GM21526 (cell line): ENCODE measurements around the gene HNRNPA1.
"Not testable (repeated sequence)": the region's sequence is repeated elsewhere in the genome, so short reads cannot be mapped to it uniquely, and the experiment has no call there.

Experiments
- ATAC-seq: cut with Tn5 transposase; IDR thresholded peaks from one replicate; pipeline ENCODE4 v1.9.1; 2021; ENCODE audit warnings: moderate library complexity; ENCODE audit not compliant: unreplicated experiment, low FRiP score

Gene HNRNPA1

DNA sequence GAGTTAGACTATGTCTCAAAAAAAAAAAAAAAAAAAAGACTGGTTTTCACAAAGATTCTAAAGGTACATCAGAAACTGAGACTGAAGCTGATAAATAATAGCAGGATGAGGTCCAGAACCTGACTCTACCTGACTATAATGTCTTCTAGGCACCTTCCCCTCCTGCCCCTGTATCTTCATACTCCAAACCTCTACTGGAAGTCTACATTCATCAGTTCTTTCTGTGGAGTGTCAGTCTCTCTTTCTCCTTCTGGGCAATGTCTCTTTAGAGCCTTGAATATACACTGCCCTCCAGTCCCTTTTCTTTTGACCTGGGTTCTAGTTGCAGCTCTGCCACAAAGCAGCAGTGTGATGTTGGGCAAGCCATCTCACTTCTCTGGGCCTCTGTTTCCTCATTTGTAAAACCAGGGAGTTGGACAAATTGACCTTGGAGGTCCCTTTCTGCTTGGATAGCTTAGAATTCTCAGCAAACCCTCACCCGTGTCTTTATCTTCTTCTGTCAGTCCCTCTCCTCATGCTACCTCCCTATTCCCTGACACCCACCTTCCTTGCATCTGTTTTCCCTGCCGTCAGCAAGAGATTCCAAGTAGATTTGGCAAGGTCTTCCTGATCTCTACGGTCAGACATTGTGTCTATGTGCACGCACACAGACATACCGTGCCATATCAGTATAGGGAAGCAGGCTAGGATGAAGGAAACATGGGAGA is 16.0 kb downstream of the HNRNPA1 start:
- ATAC-seq: no peak

DNA sequence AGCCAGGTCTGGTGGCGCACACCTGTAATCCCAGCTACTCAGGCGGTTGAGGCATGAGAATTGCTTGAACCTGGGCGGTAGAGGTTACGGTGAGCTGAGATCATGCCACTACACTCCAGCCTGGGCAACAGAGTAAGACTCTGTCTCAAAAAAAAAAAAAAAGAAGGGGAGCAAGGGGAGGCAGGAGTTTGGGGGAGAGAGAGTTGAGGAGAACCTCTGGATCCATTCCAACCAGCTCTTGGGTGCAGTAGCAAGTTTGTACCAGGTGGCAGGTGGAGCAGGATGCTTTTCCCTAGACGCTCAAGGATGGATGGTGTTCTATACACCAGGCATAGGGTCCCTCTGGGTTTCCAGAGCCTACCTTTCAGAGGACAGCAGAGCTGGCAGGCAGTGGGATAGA is 18.4 kb downstream of the HNRNPA1 start:
- ATAC-seq: no peak

DNA sequence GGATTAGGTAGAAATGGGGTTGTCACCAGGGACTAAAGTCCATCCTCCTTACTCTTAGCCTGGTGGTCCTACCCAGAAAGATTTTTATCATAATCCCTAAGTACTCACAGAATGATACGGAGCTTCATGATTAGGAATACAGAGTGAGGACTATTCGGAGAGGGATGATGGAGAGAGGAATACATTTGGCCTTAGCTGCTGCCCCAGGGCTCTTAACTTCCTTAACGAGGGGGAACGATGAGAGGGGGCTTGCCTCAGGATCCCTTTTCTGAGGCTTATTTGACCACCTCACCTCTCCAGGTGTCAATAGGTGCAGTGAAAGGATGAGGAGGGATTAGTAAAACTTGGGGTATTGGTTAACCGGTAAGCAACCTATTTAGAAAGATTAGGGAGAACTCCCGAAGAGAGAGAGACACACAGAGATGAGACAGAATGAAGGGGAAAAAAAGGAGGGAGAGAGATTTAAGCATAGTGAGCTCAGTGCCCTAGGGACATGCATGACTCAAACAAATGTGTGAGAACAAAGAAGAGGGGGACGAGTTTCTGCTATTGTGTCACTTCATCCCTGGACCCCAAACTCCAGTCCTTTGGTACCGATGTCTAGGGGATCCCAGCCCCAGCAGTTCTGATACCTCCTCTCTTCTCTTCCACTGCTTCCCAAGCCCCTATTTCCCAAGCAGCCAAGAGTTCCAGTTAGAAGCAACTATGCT is 19.1 kb downstream of the HNRNPA1 start:
- no peak for ATAC-seq

DNA sequence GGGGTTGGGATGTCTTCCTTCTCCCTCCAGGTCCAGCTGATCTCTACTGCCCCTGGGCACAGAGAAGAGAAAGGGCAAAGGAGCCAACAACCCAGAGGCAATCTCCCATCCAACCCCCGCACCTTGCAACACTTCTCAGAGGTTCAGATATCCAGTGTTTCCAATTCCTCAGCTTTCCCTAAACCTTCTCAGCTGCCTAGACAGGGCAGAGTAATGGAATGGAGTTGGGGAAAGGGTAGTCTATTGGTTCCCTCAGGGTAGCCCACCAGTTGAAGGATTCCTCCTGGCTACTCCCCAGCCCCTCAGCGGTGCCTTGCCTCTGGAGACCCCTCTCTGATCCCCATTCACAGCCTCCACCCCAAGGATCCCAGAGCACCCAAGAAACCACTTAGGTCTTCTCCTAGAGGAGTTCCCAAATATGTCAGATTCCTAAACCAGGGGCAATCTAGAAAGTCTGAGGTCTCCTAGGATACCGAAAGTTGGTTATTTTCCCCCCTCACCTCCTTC is 19.8 kb downstream of the HNRNPA1 start:
- no peak for ATAC-seq

DNA sequence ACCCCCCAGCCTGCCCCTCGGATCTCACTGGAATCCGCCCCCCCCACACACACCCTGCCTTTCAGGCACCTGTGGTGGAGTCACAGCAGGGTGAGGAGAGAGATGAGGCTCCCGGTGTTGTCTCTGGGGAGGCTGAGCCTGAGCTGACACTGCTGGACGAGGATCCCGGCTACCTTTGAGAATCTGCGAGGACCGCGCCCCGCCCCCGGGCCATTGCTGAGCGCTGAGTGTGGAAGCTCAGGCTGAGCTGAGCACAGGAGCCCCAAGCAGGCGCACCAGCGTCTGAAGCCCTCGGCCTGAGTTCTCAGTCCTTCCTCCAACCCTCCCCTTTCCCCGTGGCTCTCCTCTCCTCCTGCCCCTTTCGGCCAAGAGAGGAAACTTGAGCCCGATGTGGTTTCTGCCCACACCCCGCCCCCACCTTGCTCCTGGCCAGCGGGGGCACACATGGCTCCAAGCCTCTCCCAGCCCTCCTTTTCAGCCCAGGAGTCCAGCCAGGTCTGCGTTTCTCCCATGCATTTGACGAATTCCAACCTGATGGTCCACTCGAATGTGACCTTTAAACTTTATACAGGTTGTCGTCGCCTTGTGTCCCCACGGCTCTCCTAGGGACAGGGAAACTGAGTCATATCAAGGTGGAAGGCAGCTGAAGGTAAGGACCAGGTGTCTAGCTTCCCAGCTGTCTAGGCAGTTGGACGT is 20.4 kb downstream of the HNRNPA1 start, which contains the start of gene NFE2:
NFE2 (minus strand) TSS at position 284 of the 696 bp plus-strand sequence. CDS start 5,767 bp downstream, outside the sequence.
- ATAC-seq: no peak

DNA sequence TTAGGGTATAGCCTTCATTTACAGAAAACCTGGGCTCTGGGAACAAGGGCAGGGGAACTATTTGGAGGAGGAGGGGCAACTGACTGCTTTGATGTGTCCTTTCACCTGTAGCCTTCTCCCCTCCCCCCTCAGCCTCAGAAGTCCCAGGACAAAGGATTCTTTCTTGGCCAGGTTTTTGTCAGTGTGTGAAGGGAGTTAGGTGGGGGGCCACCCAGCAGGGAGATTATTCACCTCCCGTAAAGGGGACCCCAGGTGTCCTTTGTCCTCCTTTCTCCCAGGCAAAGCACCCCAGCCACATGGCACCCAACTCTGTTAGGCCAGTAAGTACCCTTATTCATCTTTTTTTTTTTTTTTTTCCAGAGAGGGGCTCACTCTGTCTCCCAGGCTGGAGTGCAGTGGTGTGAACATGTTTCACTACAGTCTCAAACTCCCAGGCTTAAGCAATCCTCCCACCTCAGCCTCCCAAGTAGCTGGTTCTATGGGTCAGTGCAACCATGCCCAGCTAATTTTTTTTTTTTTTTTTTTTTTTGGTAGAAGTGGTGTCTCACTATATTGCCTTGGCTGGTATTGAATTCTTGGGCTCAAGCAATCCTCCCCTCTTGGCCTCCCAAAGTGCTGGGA is 21.0 kb downstream of the HNRNPA1 start:
- no peak for ATAC-seq

DNA sequence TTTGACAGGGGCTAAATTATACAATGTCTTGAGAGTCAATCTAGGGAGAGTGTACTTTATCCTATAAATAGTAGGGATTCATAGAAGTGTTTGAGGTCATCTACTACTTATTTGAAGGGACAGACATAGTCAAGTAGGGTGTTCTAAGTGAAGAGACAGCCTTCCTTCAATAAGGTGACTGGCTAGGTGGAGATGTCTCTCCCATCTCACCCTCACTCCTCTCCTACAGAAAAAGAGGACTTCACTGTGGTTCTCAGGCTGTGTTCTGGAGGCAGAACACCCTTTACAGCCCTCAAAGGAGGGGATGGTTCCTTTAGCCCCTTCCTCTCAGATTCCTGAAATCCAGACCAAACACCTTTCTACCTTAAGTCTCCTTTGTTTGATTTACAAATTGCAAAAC is 23.1 kb downstream of the HNRNPA1 start:
- ATAC-seq: no peak

DNA sequence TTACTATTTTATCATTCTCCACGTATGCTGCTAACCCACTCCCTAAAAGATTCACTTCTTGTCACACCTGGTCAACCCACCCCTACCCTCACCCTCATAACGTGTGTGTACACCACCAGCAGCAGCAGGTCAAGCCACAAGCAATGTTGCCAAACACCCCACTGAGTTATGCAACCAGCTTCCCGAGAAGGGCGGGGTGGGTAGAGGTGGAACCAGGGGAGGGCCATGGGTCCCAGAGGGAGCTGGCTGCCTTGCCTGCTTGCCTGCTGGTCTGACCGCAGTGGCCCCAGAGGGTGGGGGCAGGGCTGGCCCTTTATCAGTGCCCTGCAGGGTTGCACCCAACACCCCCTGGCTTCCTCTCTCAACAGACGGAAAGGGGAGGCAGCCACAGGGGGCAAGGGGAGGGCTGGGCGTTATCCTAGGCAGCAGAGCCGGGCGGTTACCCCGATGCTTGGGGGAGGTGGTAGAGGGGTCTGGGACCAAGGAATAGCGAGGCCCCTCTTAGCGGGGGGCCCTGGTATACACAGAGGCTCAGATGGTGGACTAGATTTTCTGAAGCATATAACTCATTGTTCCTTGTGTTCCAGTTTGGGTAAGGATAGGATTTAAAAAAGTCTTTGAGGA is 23.8 kb downstream of the HNRNPA1 start:
- ATAC-seq: no peak

DNA sequence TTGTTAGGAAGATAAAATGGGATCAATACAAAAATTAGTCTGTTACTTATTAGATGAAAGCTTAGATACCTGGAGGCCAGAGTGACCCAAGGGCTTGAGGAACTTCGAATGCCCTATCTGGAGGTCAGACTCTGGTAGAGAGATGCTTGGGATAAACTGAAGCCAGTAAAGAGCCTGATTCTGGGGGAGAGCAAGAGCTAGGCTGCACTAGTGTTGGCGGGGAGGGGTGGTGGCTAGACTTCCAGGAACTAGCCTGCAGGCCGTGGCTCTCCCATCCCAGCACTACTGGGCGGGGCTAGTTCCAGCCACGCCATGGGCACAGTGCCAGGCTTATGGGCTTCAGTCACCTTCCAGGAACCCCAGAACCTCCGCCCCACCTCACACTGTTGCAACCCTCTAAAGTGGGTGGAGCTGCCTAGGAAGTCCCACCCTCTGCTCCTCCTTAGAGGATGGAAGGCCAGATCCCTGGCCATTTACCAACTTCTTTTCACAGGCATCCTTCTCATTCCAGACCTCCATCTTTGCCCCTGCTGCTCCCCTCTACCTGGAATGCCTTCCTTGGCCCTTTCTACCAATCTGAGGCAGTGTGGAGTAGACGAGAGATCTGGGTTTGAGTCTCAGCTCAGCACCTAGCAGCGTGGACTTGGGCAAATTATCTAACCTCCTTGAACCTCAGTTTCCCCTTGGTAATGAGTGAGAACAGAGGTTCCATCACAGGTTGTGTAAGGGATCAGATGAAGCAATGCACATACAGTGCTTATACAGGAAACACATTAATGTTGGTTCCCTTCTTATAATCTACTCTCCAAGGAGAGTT is 26.6 kb downstream of the HNRNPA1 start:
- no peak for ATAC-seq

DNA sequence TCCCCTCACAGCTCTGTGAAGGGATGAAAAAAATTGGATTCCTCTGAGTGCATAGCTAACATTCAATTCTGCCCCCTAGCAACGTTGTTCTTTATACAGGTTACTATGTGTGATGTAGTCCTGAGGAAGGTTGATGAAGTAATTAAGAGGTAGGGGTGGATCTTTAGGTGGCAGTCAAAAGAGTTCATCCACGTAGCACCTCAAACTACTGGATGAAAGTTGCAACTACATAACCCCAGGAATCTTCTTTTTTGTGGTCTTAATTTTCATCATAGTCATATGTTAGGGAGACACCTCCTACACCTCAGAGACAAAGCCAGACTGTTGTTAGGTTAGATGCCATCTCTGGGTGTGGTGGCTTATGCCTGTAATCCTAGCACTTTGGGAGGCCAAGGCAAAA is 30.5 kb downstream of the HNRNPA1 start:
- no peak for ATAC-seq

DNA sequence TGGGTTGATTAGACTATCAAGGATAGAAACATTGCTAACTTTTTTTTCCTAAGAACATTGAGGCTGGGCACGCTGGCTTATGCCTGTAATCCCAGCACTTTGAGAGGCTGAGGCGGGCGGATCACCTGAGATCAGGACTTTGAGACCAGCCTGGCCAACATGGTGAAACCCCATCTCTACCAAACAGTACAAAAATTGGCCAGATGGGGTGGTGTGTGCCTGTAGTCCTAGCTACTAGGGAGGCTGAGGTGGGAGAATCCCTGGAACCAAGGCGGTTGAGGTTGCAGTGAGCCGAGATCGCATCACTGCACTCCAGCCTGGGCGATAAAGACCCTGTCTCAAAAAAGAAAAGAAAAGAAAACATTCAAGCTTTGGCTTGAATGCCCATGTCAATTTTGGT is 31.8 kb downstream of the HNRNPA1 start:
- not testable (repeated sequence) for ATAC-seq

DNA sequence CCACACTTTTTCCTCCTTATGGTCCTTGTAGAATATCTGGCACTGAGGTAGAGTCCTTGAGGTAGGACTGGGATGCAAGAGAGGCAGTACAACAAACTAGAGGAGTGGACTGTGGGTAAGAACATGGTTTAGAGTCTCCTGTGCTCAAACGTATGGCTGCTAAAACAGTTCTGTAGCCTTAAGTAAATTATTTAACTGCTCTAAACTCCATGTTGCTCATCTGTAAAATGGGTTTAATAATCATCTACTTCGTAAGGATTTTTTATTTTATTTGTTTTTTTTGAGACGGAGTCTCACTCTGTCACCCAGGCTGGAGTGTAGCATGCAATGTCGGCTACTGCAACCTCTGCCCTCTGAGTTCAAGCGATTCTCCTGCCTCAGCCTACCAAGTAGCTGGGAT is 40.8 kb downstream of the HNRNPA1 start:
- no peak for ATAC-seq

DNA sequence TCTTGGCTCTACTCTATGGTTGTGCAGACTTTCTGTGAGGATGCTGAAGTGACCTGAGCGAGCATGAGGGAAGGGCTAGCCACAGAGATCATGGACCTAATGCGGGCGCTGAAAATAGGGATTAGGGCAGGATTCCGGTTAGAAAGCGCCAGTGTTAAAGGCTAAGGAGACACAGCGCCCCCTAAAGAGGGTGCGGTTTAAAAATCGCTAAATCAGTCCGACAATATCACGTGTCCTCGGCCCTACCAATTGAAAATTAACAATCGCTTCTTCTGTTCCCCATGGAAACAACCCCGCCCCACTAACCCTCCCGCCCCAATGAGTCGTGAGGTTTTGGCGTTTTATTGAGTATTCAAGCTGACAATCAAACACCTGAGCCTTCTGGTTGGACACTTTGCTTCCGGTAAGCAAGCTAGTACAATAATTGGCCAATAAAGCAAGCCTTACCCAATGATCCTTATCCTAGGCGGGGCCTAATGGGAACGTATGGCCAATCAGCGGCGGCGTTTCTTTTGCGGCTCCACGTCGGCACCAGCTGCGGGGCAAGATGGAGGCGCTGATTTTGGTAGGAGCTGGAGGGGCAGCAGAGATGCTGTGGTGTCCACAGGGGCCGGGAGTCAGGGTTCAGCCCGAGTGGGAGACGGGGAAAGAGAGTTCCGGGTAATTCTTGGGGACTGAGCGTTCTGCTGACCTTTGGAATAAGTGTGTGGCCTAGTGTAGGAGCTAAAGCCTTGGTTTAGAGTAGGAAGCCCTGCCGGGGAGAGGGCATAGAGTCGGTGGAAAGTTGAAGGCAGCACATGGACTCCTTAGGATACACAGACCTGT is 44.3 kb downstream of the HNRNPA1 start, which contains the start of gene COPZ1:
COPZ1 (plus strand) TSS at position 515 of the 825 bp plus-strand sequence; CDS start at position 548, 33 bp downstream.
- ATAC-seq: peak; percentile 97

DNA sequence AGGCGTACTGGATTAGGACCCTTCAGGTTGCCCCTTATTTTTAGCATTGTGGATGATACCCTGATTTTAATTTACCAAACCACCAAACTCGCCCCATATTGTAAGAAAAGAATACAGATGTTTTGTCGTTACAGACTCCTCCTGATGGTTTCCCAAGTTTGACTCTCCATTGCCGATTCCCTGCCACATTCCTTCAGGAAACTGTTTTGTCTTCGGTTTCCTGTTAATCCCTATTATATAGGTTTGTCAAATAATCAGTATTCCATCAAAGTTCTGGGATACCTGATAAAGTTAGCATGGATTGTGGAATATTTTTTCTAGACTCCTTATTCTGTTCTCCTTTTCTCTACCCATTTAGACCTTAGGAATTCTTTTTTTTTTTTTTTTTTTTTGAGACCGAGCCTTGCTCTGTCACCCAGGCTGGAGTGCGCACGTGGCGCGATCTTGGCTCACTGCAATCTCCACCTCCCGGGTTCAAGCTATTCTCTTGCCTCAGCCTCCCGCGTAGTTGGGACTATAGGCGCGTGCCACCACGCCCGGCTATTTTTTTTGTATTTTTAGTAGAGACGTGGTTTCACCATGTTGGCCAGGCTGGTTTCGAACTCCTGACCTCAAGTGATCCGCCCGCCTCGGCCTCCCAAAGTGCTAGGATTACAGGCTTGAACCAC is 45.0 kb downstream of the HNRNPA1 start:
- ATAC-seq: not testable (repeated sequence)

DNA sequence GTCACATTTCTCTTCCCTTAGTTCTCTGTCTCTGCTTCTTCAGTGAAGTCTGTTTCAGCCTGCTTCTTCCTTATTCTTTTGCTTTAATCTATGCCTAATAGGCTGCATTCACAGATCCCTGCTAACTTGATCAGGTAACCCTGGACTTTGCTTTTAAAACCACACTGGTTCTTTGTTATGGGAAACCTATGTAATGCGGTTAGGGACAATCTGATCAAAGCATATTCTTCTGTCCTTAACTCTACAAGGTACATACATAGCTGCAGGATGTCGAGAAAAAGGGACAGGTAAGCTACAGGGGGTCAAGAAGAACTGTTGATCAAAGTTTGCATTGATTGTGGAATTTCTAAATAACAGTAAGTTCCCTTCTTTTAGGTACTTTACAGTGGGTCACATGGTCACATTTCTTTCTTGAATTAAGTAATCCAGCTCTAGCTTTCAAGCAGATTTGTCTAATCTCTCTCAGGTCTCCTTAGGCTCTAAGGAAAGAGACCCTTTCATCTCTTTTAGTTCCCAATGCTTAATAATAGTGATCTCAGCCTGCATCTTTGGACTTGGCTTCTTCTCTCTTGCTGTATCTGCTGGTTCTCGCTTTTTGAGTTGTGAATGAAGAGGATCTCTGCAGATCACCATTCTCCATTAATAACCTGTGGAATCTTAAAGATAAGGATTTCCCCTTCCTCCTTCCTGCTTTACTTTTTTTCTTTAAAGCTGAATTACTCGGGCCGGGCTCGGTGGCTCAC is 48.2 kb downstream of the HNRNPA1 start:
- ATAC-seq: no peak

DNA sequence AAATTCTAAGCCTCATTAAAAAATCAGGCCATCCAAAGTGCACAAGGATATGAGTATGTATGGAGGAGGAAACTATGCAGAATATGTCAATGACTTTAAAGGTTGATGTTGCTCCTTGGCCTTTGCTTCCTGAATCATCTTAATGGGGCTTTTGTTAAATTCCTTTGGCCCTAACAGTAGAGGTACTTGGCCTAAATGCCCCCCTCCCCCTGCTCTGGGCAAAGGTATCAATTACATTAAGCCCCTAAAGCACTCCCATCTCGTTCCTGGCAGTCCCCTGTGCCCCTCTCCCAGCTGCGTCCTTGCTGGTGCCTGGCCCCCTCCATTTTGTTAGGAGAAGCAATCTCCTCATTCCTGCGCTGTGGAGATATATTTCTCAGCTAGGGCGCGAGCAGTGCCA is 49.2 kb downstream of the HNRNPA1 start:
- ATAC-seq: no peak

DNA sequence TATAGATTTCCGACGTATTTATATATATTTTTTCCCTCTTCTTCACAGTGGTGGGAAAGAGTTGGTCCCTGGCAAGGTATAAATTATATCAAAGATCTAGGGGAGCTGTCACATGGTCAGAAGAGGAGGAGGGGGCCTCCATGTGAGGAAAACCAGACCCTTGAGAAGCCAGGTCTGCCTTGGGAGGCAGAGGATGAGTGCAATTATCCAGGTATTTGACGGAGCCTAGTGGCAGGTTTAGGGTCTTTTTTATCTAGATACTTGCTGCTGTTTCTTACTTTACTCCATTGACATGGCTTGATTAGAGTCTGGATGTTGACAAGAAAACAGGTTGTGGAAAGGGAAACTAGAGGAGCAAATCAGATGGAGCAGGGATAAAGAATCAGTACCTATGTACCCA is 49.9 kb downstream of the HNRNPA1 start:
- no peak for ATAC-seq
